Measurements from ENCODE around the gene KRTAP4-8. TPM values are rescaled to one million over a fixed set of nuclear protein-coding genes. Genes with fewer than 3 reads are reported as not detected.
A peak's percentile ranks its signal among the peaks of the same experiment; 100 is the strongest.

The KRTAP4-8 gene
- total and polyA plus RNA-seq, 2 of the 13 experiments (the other 11 are each of a cell fraction or from before 2014, with no cell fraction given), result not detected

- ATAC-seq (no peak), FAIRE-seq (no peak), DNase-seq (ENCODE audit: low spot score) (peak; percentile 36)
- Histone ChIP-seq H3K27me3 (ENCODE audit: control insufficient read depth in 1 of 2, insufficient read depth in 2 of 2, low read length in 2 of 2) (no peaks in the 10 kb centered on the region), H3K9ac (ENCODE audit: insufficient read depth, low read depth, low read length) (peak within 1 kb of the TSS; percentile 51), H3K4me2 (ENCODE audit: low read depth, low read length) (peak within 1 kb of the TSS; percentile 51), H3K36me3 (replicated peaks in 1 of 2; ENCODE audit: control insufficient read depth in 1 of 2, insufficient read depth in 2 of 2, low read length in 2 of 2) (no peaks in the 10 kb centered on the region), H3K79me2 (ENCODE audit: insufficient read depth, low read length) (no peaks in the 10 kb centered on the region), H3K4me1 (ENCODE audit: insufficient read depth, low read length) (peaks cover 55% of the 10 kb centered on the region), H3K4me3 (replicated peaks in 1 of 3; ENCODE audit: insufficient read depth in 1 of 3, low read depth in 2 of 3, low read length in 3 of 3) (no peak within 1 kb of the TSS; a peak in 1 of 6 replicates), H4K20me1 (ENCODE audit: insufficient read depth, low read length) (no peaks in the 10 kb centered on the region), H3K27ac (ENCODE audit: extremely low read length, insufficient read depth, low read length) (peak within 1 kb of the TSS; percentile 79), H3K9me3 (ENCODE audit: low read length) (no peaks in the 10 kb centered on the region), H2AFZ (ENCODE audit: low read length) (no peak within 1 kb of the TSS)
- in situ Hi-C loops (cut with HindIII; ENCODE audit: extremely low pct_ligation_motif_present, low pct_unique_long_range_greater_than_20kb) (no loop called here), intact Hi-C loops (cut with micrococcal nuclease; ENCODE audit: unreplicated experiment) (no loop called here)
- no TSS peak for BruUV-seq (replicated peaks)
- WGBS (ENCODE audit: low lambda C conversion rate), result 91% methylated on average over 6 of the region's 6 CpGs
- CTCF ChIA-PET (ENCODE audit: low intra/inter-chr PET ratio, low total read pairs), result no interaction called here
- POLR2A ChIA-PET, result interaction anchor here (0.6 to 1.4 kb wide), 3 partner anchors 103 to 156 kb away, joined by 3 to 15 read pairs (median 3); no protein-coding TSS in a partner anchor
- peak; percentile 73 for TF ChIP-seq ZNF687 (CRISPR knock-in tag; IDR thresholded peaks at IDR 0.05)
- TF ChIP-seq MAFF (IDR thresholded peaks at IDR 0.05; ENCODE audit: low read depth, low read length), result peak; percentile 70
- TF ChIP-seq MAFK (conservative IDR thresholded peaks at IDR 0.05 in 1 of 2, IDR thresholded peaks at IDR 0.05 in 1 of 2; ENCODE audit: low read length in 2 of 2), result peak; percentile 70 to 76
- TF ChIP-seq RORA (CRISPR knock-in tag; IDR thresholded peaks at IDR 0.05), result no peak
- TF ChIP-seq, protein P1, sequence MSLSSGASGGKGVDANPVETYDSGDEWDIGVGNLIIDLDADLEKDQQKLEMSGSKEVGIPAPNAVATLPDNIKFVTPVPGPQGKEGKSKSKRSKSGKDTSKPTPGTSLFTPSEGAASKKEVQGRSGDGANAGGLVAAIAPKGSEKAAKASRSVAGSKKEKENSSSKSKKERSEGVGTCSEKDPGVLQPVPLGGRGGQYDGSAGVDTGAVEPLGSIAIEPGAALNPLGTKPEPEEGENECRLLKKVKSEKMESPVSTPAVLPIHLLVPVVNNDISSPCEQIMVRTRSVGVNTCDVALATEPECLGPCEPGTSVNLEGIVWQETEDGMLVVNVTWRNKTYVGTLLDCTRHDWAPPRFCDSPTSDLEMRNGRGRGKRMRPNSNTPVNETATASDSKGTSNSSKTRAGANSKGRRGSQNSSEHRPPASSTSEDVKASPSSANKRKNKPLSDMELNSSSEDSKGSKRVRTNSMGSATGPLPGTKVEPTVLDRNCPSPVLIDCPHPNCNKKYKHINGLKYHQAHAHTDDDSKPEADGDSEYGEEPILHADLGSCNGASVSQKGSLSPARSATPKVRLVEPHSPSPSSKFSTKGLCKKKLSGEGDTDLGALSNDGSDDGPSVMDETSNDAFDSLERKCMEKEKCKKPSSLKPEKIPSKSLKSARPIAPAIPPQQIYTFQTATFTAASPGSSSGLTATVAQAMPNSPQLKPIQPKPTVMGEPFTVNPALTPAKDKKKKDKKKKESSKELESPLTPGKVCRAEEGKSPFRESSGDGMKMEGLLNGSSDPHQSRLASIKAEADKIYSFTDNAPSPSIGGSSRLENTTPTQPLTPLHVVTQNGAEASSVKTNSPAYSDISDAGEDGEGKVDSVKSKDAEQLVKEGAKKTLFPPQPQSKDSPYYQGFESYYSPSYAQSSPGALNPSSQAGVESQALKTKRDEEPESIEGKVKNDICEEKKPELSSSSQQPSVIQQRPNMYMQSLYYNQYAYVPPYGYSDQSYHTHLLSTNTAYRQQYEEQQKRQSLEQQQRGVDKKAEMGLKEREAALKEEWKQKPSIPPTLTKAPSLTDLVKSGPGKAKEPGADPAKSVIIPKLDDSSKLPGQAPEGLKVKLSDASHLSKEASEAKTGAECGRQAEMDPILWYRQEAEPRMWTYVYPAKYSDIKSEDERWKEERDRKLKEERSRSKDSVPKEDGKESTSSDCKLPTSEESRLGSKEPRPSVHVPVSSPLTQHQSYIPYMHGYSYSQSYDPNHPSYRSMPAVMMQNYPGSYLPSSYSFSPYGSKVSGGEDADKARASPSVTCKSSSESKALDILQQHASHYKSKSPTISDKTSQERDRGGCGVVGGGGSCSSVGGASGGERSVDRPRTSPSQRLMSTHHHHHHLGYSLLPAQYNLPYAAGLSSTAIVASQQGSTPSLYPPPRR (CRISPR knock-in tag; IDR thresholded peaks at IDR 0.05; ENCODE audit: borderline replicate concordance), result no peak
- no peak for TF ChIP-seq SOX13 (IDR thresholded peaks at IDR 0.05)
- 0 out of 4 replicates have a peak, but pooled peaks of 1 of the 2 experiments have one; percentile 13 for TF ChIP-seq SOX13 (CRISPR knock-in tag; conservative IDR thresholded peaks at IDR 0.05 in 1 of 2, IDR thresholded peaks at IDR 0.05 in 1 of 2)
- TF ChIP-seq TEAD3 (CRISPR knock-in tag; optimal IDR thresholded peaks at IDR 0.05; ENCODE audit: borderline replicate concordance), result peak; percentile 56
- TF ChIP-seq FOSL2 (CRISPR knock-in tag; IDR thresholded peaks at IDR 0.05), result peak; percentile 67
- TF ChIP-seq FUBP1 (CRISPR knock-in tag; IDR thresholded peaks at IDR 0.05; ENCODE audit: borderline replicate concordance), result no peak
Measured at GRCh38 chr17:41060052-41060604, 37.8 kb downstream of the KRTAP4-8 start, which contains the start of gene KRTAP2-3. KRTAP2-3 (minus strand) TSS chr17:41060114; CDS start chr17:41060050, 64 bp downstream.

All from HepG2 (cell line).